Ovary (tissue), 9 donors: ENCODE data around the gene PPP1R2. TPM values are rescaled to one million over a fixed set of nuclear protein-coding genes. Genes with fewer than 3 reads are reported as not detected.

Experiments
- DNase-seq, 5 donors: peaks; one replicate each; pipeline ENCODE4 v3.0.0-alpha.2; 2019 to 2020
- H3K27ac ChIP-seq, 2 donors: fragments of 200-600 bp; one replicate each; pipeline versions ENCODE4 v1.5.1 to v1.8.0; 2019 to 2022
- H3K27me3 ChIP-seq: fragments of 200-600 bp; one replicate; pipeline ENCODE4 v1.8.0; 2022
- H3K36me3 ChIP-seq: fragments of 200-600 bp; sonication (generic); one replicate; pipeline ENCODE4 v1.5.1; 2019
- H3K4me1 ChIP-seq: one replicate; pipeline ENCODE4 v1.8.1; 2013; ENCODE audit warnings: mild to moderate bottlenecking, moderate library complexity; ENCODE audit not compliant: insufficient read depth
- H3K4me3 ChIP-seq: fragments of 200-600 bp; sonication (generic); one replicate; pipeline ENCODE4 v1.5.1; 2017
- H3K9me3 ChIP-seq, 2 donors: fragments of 200-600 bp in 1 of 2; sonication (generic) in 1 of 2; one replicate each; pipeline versions ENCODE4 v1.5.1 to v1.8.1; 2013 to 2019; ENCODE audit warnings: mild to moderate bottlenecking in 1 of 2, moderate library complexity in 1 of 2
- CTCF ChIP-seq, 3 donors: fragments of 450-650 bp in 2 of 3; fragments of 200-600 bp in 1 of 3; IDR thresholded peaks; one replicate each; pipeline versions ENCODE4 v1.5.1 to v1.8.0; 2016 to 2022; ENCODE audit warnings: antibody characterized with exemption in 3 of 3, mild to moderate bottlenecking in 1 of 3
- EP300 ChIP-seq: sonication (generic); formaldehyde crosslinking; IDR thresholded peaks from one replicate; pipeline ENCODE4 v1.6.1; 2017; ENCODE audit warnings: antibody characterized with exemption
- POLR2A ChIP-seq: fragments of 450-650 bp; IDR thresholded peaks from one replicate; pipeline ENCODE4 v1.6.1; 2017; ENCODE audit warnings: antibody characterized with exemption, mild to moderate bottlenecking, moderate library complexity
- WGBS, 3 donors: extraction: QIAGEN DNeasy Blood & Tissue Kit in 1 of 3; methylation state at CpG; one replicate each; pipeline versions ENCODE4 v1.1.5 to v1.1.7; 2013 to 2017; 5-methylcytosine and 5-hydroxymethylcytosine counted together
- intact Hi-C, 4 donors: fragments of 100-400 bp; cut with DNase I; formaldehyde crosslinking; loops; one replicate each; pipeline versions ENCODE4 v1.11.0 to v1.15.1; 2022 to 2023
- polyA plus RNA-seq, 2 donors: library from polyadenylated mRNA; stranded (reverse); fragments of 200-250 nt in 1 of 2; fragments of 350-450 nt in 1 of 2; fragmentation: Illumina TruSeq in 1 of 2; extraction: RNeasy Lipid Tissue Mini Kit (QIAGEN cat#74804) in 1 of 2; gene quantifications; one replicate each; pipeline ENCODE4 v1.2.3, GENCODE V29; 2013 to 2014
- total RNA-seq, 7 donors: library from RNA; depleted of rRNA in 2 of 7; stranded (reverse); fragments of >200 nt in 2 of 7; fragmentation: NEBNext Ultra II Directional in 3 of 7; extraction: Animal tissue kit (Norgen Biotek cat#: 25700) in 3 of 7; gene quantifications; one replicate each; pipeline versions ENCODE4 v1.1.0 to v1.2.4, GENCODE V29; 2016 to 2023
- donor health status: DM: no; HTN: no; CAD: no; lungs with moderate emphysema.
- donor health status: DM: no; HTN: no; CAD: no.
- donor health status: Bipolar disorder and iron deficiency.
- donor health status: DM: yes; HTN: yes; CAD: no.
- donor health status: DM: no; HTN: no; CAD: no.
- donor health status: DM: yes; HTN: yes; CAD: no.

The PPP1R2 gene
- total and polyA plus RNA-seq, 9 donors, result 22.5 to 50.2 (median 40.6) TPM

- Histone ChIP-seq H3K4me3 (peak overlapping the region; percentile 87), H3K9me3 (no peaks in the 10 kb centered on the region), H3K27me3 (no peaks in the 10 kb centered on the region), H3K27ac (peak overlapping the region in 1 of 2 donors; percentile 40), H3K4me1 (peaks cover 13% of the 10 kb centered on the region), H3K36me3 (no peaks in the 10 kb centered on the region)
- WGBS, 3 donors, result 16 to 24% (median 18%) methylated on average over 38 of the region's 38 CpGs
- peak in 4 of 5 donors; percentile 27 to 61 (median 49) for DNase-seq
- no peak for TF ChIP-seq EP300
- TF ChIP-seq CTCF (IDR thresholded peaks at IDR 0.05), result no peak
- TF ChIP-seq POLR2A, result no peak
- intact Hi-C loops, result no loop called here
Measured at GRCh38 chr3:195543500-195544229, 540 bp upstream of the PPP1R2 start.

GRCh38 chr3:195542316-195542697 lies 818 bp downstream of the PPP1R2 start:
- WGBS, 3 donors, result 0 to 1% (median 1%) methylated on average over 5 of the region's 5 CpGs

GRCh38 chr3:195540511-195540910 lies 2.6 kb downstream of the PPP1R2 start:
- Histone ChIP-seq H3K4me3 (no peak overlapping the region), H3K9me3 (no peaks in the 10 kb centered on the region), H3K27ac (no peak overlapping the region), H3K4me1 (peaks cover 9% of the 10 kb centered on the region), H3K36me3 (no peaks in the 10 kb centered on the region), H3K27me3 (no peaks in the 10 kb centered on the region)
- no peak for DNase-seq
- intact Hi-C loops, result no loop called here
- WGBS, 3 donors, result 66 to 80% (median 68%) methylated on average over 6 of the region's 6 CpGs
- no peak for TF ChIP-seq POLR2A
- no peak for TF ChIP-seq CTCF (IDR thresholded peaks at IDR 0.05)
- no peak for TF ChIP-seq EP300

More at GRCh38 chr3:195542316-195542697, 818 bp downstream of the PPP1R2 start:
- no peaks in the 10 kb centered on the region for H3K27me3 ChIP-seq
- no peaks in the 10 kb centered on the region for H3K9me3 ChIP-seq
- H3K36me3 ChIP-seq, result no peaks in the 10 kb centered on the region
- intact Hi-C loops, result no loop called here
- no peak for DNase-seq
- peak overlapping the region; percentile 87 for H3K4me3 ChIP-seq
- peaks cover 13% of the 10 kb centered on the region for H3K4me1 ChIP-seq
- no peak overlapping the region for H3K27ac ChIP-seq
- no peak for TF ChIP-seq POLR2A
- TF ChIP-seq CTCF (IDR thresholded peaks at IDR 0.05), result no peak
- TF ChIP-seq EP300, result no peak

GRCh38 chr3:195540027-195540426 lies 3.1 kb downstream of the PPP1R2 start:
- intact Hi-C loops, result no loop called here
- no peak for DNase-seq
- TF ChIP-seq EP300 (no peak), CTCF (IDR thresholded peaks at IDR 0.05) (no peak), POLR2A (no peak)
- H3K27ac ChIP-seq, result no peak overlapping the region
- no peaks in the 10 kb centered on the region for H3K9me3 ChIP-seq
- WGBS, 3 donors, result 77 to 87% (median 84%) methylated on average over 8 of the region's 8 CpGs
- H3K36me3 ChIP-seq, result no peaks in the 10 kb centered on the region
- H3K4me3 ChIP-seq, result no peak overlapping the region
- H3K27me3 ChIP-seq, result no peaks in the 10 kb centered on the region
- peaks cover 9% of the 10 kb centered on the region for H3K4me1 ChIP-seq
